HepG2 (cell line): ENCODE measurements around the gene GLYR1. TPM values are rescaled to one million over a fixed set of nuclear protein-coding genes. Genes with fewer than 3 reads are reported as not detected.

Experiments used
- KLF9 ChIP-seq: IDR thresholded peaks from 2 replicates; pipeline ENCODE4 v1.6.1; 2016; ENCODE audit warnings: low read depth
- NFYC ChIP-seq: IDR thresholded peaks from 2 replicates; pipeline ENCODE4 v1.6.1; 2016; ENCODE audit warnings: missing genetic modification reagents, missing compliant biosample characterization
- NR1H2 ChIP-seq: sonication (generic); formaldehyde crosslinking; IDR thresholded peaks from 2 replicates; pipeline ENCODE4 v1.8.1; 2022; ENCODE audit warnings: low read depth, missing genetic modification reagents, borderline replicate concordance
- RNF2 ChIP-seq: fragments of 450-650 bp; conservative IDR thresholded peaks from 2 replicates; pipeline ENCODE4 v1.6.1; 2016; ENCODE audit warnings: low read depth
- SNAI1 ChIP-seq: sonication (generic); formaldehyde crosslinking; IDR thresholded peaks from 2 replicates; pipeline ENCODE4 v1.5.0; 2020; ENCODE audit warnings: mild to moderate bottlenecking, missing genetic modification reagents, borderline replicate concordance
- SOX13 ChIP-seq, 3 experiments: fragments of 450-650 bp in 1 of 3; sonication (generic) in 1 of 3; formaldehyde crosslinking in 1 of 3; IDR thresholded peaks in 2 of 3; conservative IDR thresholded peaks in 1 of 3; 2 replicates each; pipeline versions ENCODE4 v1.5.0 to v1.6.1; 2016 to 2020; ENCODE audit warnings: antibody characterized with exemption in 1 of 3, mild to moderate bottlenecking in 1 of 3, missing compliant biosample characterization in 1 of 3, missing genetic modification reagents in 1 of 3, moderate library complexity in 1 of 3
- SP140L ChIP-seq: sonication (generic); formaldehyde crosslinking; IDR thresholded peaks from 2 replicates; pipeline ENCODE4 v1.4.0; 2020; ENCODE audit warnings: missing genetic modification reagents, borderline replicate concordance
- TEAD2 ChIP-seq: sonication (generic); formaldehyde crosslinking; IDR thresholded peaks from 2 replicates; pipeline ENCODE4 v1.9.0; 2021; ENCODE audit warnings: missing genetic modification reagents
- ZFY ChIP-seq: sonication (generic); formaldehyde crosslinking; IDR thresholded peaks from 2 replicates; pipeline ENCODE4 v1.4.0; 2020; ENCODE audit warnings: missing genetic modification reagents
- ZNF317 ChIP-seq: sonication (generic); formaldehyde crosslinking; IDR thresholded peaks from 2 replicates; pipeline ENCODE4 v1.5.0; 2020; ENCODE audit warnings: mild to moderate bottlenecking, missing genetic modification reagents
- ZNF605 ChIP-seq: sonication (generic); formaldehyde crosslinking; IDR thresholded peaks from 2 replicates; pipeline ENCODE4 v1.8.0; 2022; ENCODE audit warnings: mild to moderate bottlenecking, missing genetic modification reagents
- ZNF616 ChIP-seq: sonication (generic); formaldehyde crosslinking; IDR thresholded peaks from 2 replicates; pipeline ENCODE4 v1.5.0; 2020; ENCODE audit warnings: low read depth, mild to moderate bottlenecking, missing genetic modification reagents
- polyA plus RNA-seq, 8 experiments: library from polyadenylated mRNA; depleted of rRNA in 3 of 8; stranded (reverse) in 7 of 8; unstranded in 1 of 8; fragments of >200 nt; fragmentation: Illumina TruSeq in 4 of 8; extraction: Trizol in 4 of 8; gene quantifications; 2 replicates each; pipeline versions ENCODE4 v1.2.1 to v1.2.3, GENCODE V29; 2011 to 2016; ENCODE audit warnings: low read depth in 4 of 8, missing spikeins in 1 of 8, mixed read lengths in 1 of 8; ENCODE audit not compliant: insufficient read depth in 1 of 8
- total RNA-seq, 5 experiments: library from RNA; depleted of rRNA; stranded (reverse); fragments of >200 nt; fragmentation: Illumina TruSeq; extraction: Trizol; gene quantifications; 2 replicates each; pipeline ENCODE4 v1.2.3, GENCODE V29; 2016; ENCODE audit warnings: low read depth in 1 of 5
- TF ChIP-seq, protein P1 (sequence below): sonication (generic); formaldehyde crosslinking; IDR thresholded peaks from 2 replicates; pipeline ENCODE4 v1.5.1; 2020; ENCODE audit warnings: missing genetic modification reagents, mild to moderate bottlenecking, borderline replicate concordance
- TF ChIP-seq, protein P2 (sequence below), 2 experiments: fragments of 450-650 bp in 1 of 2; sonication (generic) in 1 of 2; formaldehyde crosslinking in 1 of 2; IDR thresholded peaks; 2 replicates each; pipeline versions ENCODE4 v1.6.1 to v1.8.0; 2016 to 2022; ENCODE audit warnings: antibody characterized with exemption in 1 of 2, mild to moderate bottlenecking in 1 of 2, missing genetic modification reagents in 1 of 2
- TF ChIP-seq, protein P3 (sequence below): sonication (generic); formaldehyde crosslinking; conservative IDR thresholded peaks from 2 replicates; pipeline ENCODE4 v1.8.0; 2022; ENCODE audit warnings: missing genetic modification reagents
- TF ChIP-seq, protein P4 (sequence below): sonication (generic); formaldehyde crosslinking; IDR thresholded peaks from 2 replicates; pipeline ENCODE4 v1.8.1; 2023; ENCODE audit warnings: mild to moderate bottlenecking, missing genetic modification reagents

The GLYR1 gene
- total and polyA plus RNA-seq, 2 of the 13 experiments (the other 11 are each of a cell fraction or from before 2014, with no cell fraction given), result 28.3 to 48.7 TPM

DNA sequence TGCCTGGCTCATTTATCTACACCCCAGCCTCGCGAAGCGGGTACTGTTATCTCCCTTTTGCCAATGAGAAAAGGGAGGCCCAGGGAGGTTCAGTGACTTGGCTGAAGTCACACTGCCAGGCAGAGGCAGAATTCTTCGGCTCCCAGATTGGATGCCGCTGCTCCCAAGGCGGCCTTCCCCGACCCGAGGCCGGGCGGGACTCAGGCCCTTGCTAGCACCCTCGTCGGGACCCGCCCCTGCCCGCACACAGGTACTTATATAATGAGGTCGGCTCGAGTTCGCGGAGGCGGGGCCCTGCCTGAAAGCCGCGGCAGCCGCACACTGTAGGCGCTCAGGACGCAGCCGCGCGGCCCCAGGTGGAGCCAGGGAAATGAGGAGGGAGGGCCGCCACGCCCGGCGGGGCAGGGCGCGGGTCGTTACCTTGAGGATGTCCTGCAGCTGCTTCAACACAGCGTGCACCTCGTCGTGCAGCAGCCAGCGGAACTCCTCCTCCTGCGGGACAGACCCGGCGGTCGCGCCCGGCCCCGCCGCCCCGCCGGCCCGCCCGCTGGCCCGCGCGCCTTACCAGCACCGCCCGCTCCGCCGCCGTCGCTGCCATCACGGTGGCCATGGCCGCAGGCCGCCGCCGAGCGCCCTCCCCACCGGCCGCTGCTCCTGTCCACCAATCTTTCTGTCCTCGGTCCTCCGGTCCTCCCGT, 45.0 kb downstream of the GLYR1 start, which contains the start of gene ROGDI (continued):
- TF ChIP-seq, protein P1, sequence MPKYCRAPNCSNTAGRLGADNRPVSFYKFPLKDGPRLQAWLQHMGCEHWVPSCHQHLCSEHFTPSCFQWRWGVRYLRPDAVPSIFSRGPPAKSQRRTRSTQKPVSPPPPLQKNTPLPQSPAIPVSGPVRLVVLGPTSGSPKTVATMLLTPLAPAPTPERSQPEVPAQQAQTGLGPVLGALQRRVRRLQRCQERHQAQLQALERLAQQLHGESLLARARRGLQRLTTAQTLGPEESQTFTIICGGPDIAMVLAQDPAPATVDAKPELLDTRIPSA (CRISPR knock-in tag), result 0 out of 2 replicates have a peak, but pooled peaks have one; percentile 54
- TF ChIP-seq NFYC (CRISPR knock-in tag) (no peak), KLF9 (CRISPR knock-in tag) (no peak), ZNF605 (peak; percentile 62), ZFY (CRISPR knock-in tag) (peak; percentile 70), NR1H2 (CRISPR knock-in tag) (no peak), ZNF616 (CRISPR knock-in tag) (no peak), SOX13 (IDR thresholded peaks at IDR 0.05) (0 out of 2 replicates have a peak, but pooled peaks have one; percentile 7), SOX13 (CRISPR knock-in tag; conservative IDR thresholded peaks at IDR 0.05 in 1 of 2, IDR thresholded peaks at IDR 0.05 in 1 of 2) (peak in 1 of 2 experiments; percentile 17; a peak in 1 of 4 replicates), ZNF317 (CRISPR knock-in tag) (no peak), SNAI1 (CRISPR knock-in tag) (no peak), RNF2 (no peak), TEAD2 (no peak), SP140L (no peak)
- TF ChIP-seq, protein P2, sequence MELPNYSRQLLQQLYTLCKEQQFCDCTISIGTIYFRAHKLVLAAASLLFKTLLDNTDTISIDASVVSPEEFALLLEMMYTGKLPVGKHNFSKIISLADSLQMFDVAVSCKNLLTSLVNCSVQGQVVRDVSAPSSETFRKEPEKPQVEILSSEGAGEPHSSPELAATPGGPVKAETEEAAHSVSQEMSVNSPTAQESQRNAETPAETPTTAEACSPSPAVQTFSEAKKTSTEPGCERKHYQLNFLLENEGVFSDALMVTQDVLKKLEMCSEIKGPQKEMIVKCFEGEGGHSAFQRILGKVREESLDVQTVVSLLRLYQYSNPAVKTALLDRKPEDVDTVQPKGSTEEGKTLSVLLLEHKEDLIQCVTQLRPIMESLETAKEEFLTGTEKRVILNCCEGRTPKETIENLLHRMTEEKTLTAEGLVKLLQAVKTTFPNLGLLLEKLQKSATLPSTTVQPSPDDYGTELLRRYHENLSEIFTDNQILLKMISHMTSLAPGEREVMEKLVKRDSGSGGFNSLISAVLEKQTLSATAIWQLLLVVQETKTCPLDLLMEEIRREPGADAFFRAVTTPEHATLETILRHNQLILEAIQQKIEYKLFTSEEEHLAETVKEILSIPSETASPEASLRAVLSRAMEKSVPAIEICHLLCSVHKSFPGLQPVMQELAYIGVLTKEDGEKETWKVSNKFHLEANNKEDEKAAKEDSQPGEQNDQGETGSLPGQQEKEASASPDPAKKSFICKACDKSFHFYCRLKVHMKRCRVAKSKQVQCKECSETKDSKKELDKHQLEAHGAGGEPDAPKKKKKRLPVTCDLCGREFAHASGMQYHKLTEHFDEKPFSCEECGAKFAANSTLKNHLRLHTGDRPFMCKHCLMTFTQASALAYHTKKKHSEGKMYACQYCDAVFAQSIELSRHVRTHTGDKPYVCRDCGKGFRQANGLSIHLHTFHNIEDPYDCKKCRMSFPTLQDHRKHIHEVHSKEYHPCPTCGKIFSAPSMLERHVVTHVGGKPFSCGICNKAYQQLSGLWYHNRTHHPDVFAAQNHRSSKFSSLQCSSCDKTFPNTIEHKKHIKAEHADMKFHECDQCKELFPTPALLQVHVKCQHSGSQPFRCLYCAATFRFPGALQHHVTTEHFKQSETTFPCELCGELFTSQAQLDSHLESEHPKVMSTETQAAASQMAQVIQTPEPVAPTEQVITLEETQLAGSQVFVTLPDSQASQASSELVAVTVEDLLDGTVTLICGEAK (IDR thresholded peaks at IDR 0.05), result no peak
- TF ChIP-seq, protein P2 (CRISPR knock-in tag; IDR thresholded peaks at IDR 0.05), result peak; percentile 51; the same call in 1 of the 2 replicates
- TF ChIP-seq, protein P3, sequence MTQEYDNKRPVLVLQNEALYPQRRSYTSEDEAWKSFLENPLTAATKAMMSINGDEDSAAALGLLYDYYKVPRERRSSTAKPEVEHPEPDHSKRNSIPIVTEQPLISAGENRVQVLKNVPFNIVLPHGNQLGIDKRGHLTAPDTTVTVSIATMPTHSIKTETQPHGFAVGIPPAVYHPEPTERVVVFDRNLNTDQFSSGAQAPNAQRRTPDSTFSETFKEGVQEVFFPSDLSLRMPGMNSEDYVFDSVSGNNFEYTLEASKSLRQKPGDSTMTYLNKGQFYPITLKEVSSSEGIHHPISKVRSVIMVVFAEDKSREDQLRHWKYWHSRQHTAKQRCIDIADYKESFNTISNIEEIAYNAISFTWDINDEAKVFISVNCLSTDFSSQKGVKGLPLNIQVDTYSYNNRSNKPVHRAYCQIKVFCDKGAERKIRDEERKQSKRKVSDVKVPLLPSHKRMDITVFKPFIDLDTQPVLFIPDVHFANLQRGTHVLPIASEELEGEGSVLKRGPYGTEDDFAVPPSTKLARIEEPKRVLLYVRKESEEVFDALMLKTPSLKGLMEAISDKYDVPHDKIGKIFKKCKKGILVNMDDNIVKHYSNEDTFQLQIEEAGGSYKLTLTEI, result no peak
- TF ChIP-seq, protein P4, sequence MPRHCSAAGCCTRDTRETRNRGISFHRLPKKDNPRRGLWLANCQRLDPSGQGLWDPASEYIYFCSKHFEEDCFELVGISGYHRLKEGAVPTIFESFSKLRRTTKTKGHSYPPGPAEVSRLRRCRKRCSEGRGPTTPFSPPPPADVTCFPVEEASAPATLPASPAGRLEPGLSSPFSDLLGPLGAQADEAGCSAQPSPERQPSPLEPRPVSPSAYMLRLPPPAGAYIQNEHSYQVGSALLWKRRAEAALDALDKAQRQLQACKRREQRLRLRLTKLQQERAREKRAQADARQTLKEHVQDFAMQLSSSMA (CRISPR knock-in tag), result no peak
